CD4-positive, alpha-beta memory T cell (primary cell): Measurements from ENCODE around the gene GOLT1A. TPM values are rescaled to one million over a fixed set of nuclear protein-coding genes. Genes with fewer than 3 reads are reported as not detected.

Source experiments
- CTCF ChIA-PET: fragments of 350-600 bp; sonication (Branson Sonifier 250); formaldehyde crosslinking; loops from one replicate; lab custom pipeline; 2021; ENCODE audit warnings: inconsistent platforms; ENCODE audit not compliant: partially characterized antibody; lab: Charles Lee
- POLR2A ChIA-PET: fragments of 350-600 bp; sonication (Branson Sonifier 250); formaldehyde crosslinking; loops from one replicate; lab custom pipeline; 2021; ENCODE audit not compliant: partially characterized antibody; lab: Charles Lee
- DNase-seq, 5 donors: peaks; one replicate each; pipeline versions ENCODE4 v3.0.0 to v3.0.0-alpha.2; 2020 to 2022; ENCODE audit warnings: mixed read lengths in 1 of 5
- H3K27ac ChIP-seq: one replicate; pipeline ENCODE4 v1.7.0; 2013; ENCODE audit warnings: low read depth, low read length
- H3K27me3 ChIP-seq: 2 replicates; pipeline ENCODE4 v1.7.0; 2013; ENCODE audit warnings: mild to moderate bottlenecking, low read length, moderate library complexity; ENCODE audit not compliant: insufficient read depth
- H3K36me3 ChIP-seq: 2 replicates; pipeline ENCODE4 v1.7.0; 2013; ENCODE audit warnings: mild to moderate bottlenecking, low read length, moderate library complexity; ENCODE audit not compliant: insufficient read depth
- H3K4me1 ChIP-seq: 2 replicates; pipeline ENCODE4 v1.7.0; 2013; ENCODE audit warnings: mild to moderate bottlenecking, low read length, moderate library complexity; ENCODE audit not compliant: insufficient read depth
- H3K4me3 ChIP-seq, 2 donors: one replicate each; pipeline ENCODE4 v1.7.0; 2013; ENCODE audit warnings: low read length in 2 of 2, mild to moderate bottlenecking in 1 of 2
- H3K9me3 ChIP-seq, 2 donors: one replicate each; pipeline ENCODE4 v1.7.0; 2013; ENCODE audit warnings: low read length in 2 of 2, control low read depth in 1 of 2; ENCODE audit not compliant: control insufficient read depth in 1 of 2
- H3K27ac Mint-ChIP-seq, 7 donors: one replicate each; pipeline ENCODE4 v1.8.0; 2020 to 2021; ENCODE audit warnings: mixed read lengths in 7 of 7, mild to moderate bottlenecking in 6 of 7, inconsistent platforms in 3 of 7, moderate library complexity in 3 of 7
- H3K27me3 Mint-ChIP-seq, 2 donors: one replicate each; pipeline ENCODE4 v1.8.0; 2020 to 2021; ENCODE audit warnings: mixed read lengths in 2 of 2
- H3K36me3 Mint-ChIP-seq, 2 donors: one replicate each; pipeline ENCODE4 v1.8.0; 2020 to 2021; ENCODE audit warnings: mixed read lengths in 2 of 2, inconsistent platforms in 1 of 2, mild to moderate bottlenecking in 1 of 2
- H3K4me1 Mint-ChIP-seq, 4 donors: one replicate each; pipeline ENCODE4 v1.8.0; 2020 to 2021; ENCODE audit warnings: mixed read lengths in 4 of 4, mild to moderate bottlenecking in 1 of 4
- H3K4me3 Mint-ChIP-seq, 8 donors: one replicate each; pipeline ENCODE4 v1.8.0; 2020 to 2021; ENCODE audit warnings: mixed read lengths in 8 of 8, mild to moderate bottlenecking in 7 of 8, moderate library complexity in 6 of 8, inconsistent platforms in 3 of 8
- H3K9me3 Mint-ChIP-seq, 8 donors: one replicate each; pipeline ENCODE4 v1.8.0; 2020 to 2021; ENCODE audit warnings: mixed read lengths in 8 of 8, mild to moderate bottlenecking in 5 of 8, inconsistent platforms in 3 of 8, moderate library complexity in 1 of 8
- intact Hi-C: fragments of 100-400 bp; cut with micrococcal nuclease; formaldehyde crosslinking; loops from one replicate; pipeline ENCODE4 v1.15.1; 2023
- polyA plus RNA-seq, 2 donors: library from polyadenylated mRNA; unstranded; fragments of 300-500 nt; fragmentation: Illumina TruSeq; gene quantifications; one replicate each; pipeline ENCODE4 v1.2.3, GENCODE V29; 2021
- total RNA-seq, 2 experiments: library from RNA; stranded (reverse); gene quantifications; one replicate each; pipeline ENCODE4 v1.2.3, GENCODE V29; 2021

GOLT1A gene
- total and polyA plus RNA-seq, 4 experiments from 2014 or later, result 0.39 to 0.54 (median 0.41) TPM; not detected in 1

GRCh38 chr1:204216236-204216635 lies 2.4 kb upstream of the GOLT1A start:
- intact Hi-C loops, result no loop called here
- CTCF ChIA-PET, result interaction anchor here (3.1 kb wide), 2 partner anchors 10 to 146 kb away, joined by 18 to 21 read pairs; no protein-coding TSS in a partner anchor

GRCh38 chr1:204212715-204213114 lies 1.1 kb downstream of the GOLT1A start:
- H3K27ac Mint-ChIP-seq, result no peak overlapping the region
- H3K36me3 ChIP-seq, result no peaks in the 10 kb centered on the region

More at GRCh38 chr1:204216236-204216635, 2.4 kb upstream of the GOLT1A start:
- Mint-ChIP-seq H3K27ac (no peak overlapping the region), H3K9me3 (no peaks in the 10 kb centered on the region), H3K36me3 (no peaks in the 10 kb centered on the region), H3K4me3 (no peak overlapping the region), H3K27me3 (peaks cover 0 to 3% of the 10 kb centered on the region in 2 donors), H3K4me1 (peaks cover 6 to 9% (median 6%) of the 10 kb centered on the region in 4 donors)
- Histone ChIP-seq H3K27ac (no peak overlapping the region), H3K4me3 (no peak overlapping the region), H3K4me1 (peaks cover 11% of the 10 kb centered on the region), H3K36me3 (no peaks in the 10 kb centered on the region), H3K27me3 (no peaks in the 10 kb centered on the region), H3K9me3 (no peaks in the 10 kb centered on the region)
- POLR2A ChIA-PET, result no interaction called here
- DNase-seq, result no peak

GRCh38 chr1:204211046-204211445 lies 2.7 kb downstream of the GOLT1A start:
- H3K4me3 Mint-ChIP-seq, result no peak overlapping the region
- H3K27me3 Mint-ChIP-seq, result peaks cover 7 to 15% of the 10 kb centered on the region in 2 donors
- Histone ChIP-seq H3K27me3 (peaks cover 5% of the 10 kb centered on the region), H3K9me3 (no peaks in the 10 kb centered on the region), H3K4me1 (peaks cover 11% of the 10 kb centered on the region), H3K4me3 (no peak overlapping the region), H3K27ac (no peak overlapping the region), H3K36me3 (no peaks in the 10 kb centered on the region)
- H3K27ac Mint-ChIP-seq, result no peak overlapping the region
- no peak for DNase-seq
- no peaks in the 10 kb centered on the region for H3K36me3 Mint-ChIP-seq
- ChIA-PET POLR2A (no interaction called here), CTCF (no interaction called here)
- peaks cover 3 to 13% (median 8%) of the 10 kb centered on the region in 4 donors for H3K4me1 Mint-ChIP-seq
- no peaks in the 10 kb centered on the region for H3K9me3 Mint-ChIP-seq
- intact Hi-C loops, result no loop called here

More at GRCh38 chr1:204212715-204213114, 1.1 kb downstream of the GOLT1A start:
- H3K9me3 Mint-ChIP-seq, result no peaks in the 10 kb centered on the region
- POLR2A ChIA-PET, result no interaction called here
- H3K4me3 ChIP-seq, result no peak overlapping the region
- no peaks in the 10 kb centered on the region for H3K27me3 ChIP-seq
- intact Hi-C loops, result no loop called here
- CTCF ChIA-PET, result no interaction called here
- H3K4me1 ChIP-seq, result peaks cover 11% of the 10 kb centered on the region
- H3K27me3 Mint-ChIP-seq, result peaks cover under 1 to 4% of the 10 kb centered on the region in 2 donors
- H3K4me1 Mint-ChIP-seq, result peaks cover 3 to 9% (median 6%) of the 10 kb centered on the region in 4 donors
- H3K9me3 ChIP-seq, result no peaks in the 10 kb centered on the region
- no peak for DNase-seq
- no peak overlapping the region for H3K27ac ChIP-seq
- H3K4me3 Mint-ChIP-seq, result no peak overlapping the region
- H3K36me3 Mint-ChIP-seq, result no peaks in the 10 kb centered on the region

GRCh38 chr1:204207136-204207616 lies 6.6 kb downstream of the GOLT1A start:
- no peak overlapping the region for H3K27ac Mint-ChIP-seq
- no peaks in the 10 kb centered on the region for H3K9me3 Mint-ChIP-seq
- ChIA-PET POLR2A (no interaction called here), CTCF (interaction anchor here (0.6 to 4.4 kb wide), 25 partner anchors 9 to 965 kb away, joined by 3 to 35 read pairs (median 4); partner anchors contain the start of gene REN)
- Histone ChIP-seq H3K4me1 (no peaks in the 10 kb centered on the region), H3K27me3 (peaks cover 5% of the 10 kb centered on the region), H3K36me3 (no peaks in the 10 kb centered on the region), H3K4me3 (no peak overlapping the region), H3K27ac (no peak overlapping the region), H3K9me3 (no peaks in the 10 kb centered on the region)
- peaks cover 20 to 32% of the 10 kb centered on the region in 2 donors for H3K27me3 Mint-ChIP-seq
- peaks cover 0 to 4% (median 2%) of the 10 kb centered on the region in 4 donors for H3K4me1 Mint-ChIP-seq
- DNase-seq, result peak; percentile 50 to 61 (median 55)
- no peak overlapping the region for H3K4me3 Mint-ChIP-seq
- no peaks in the 10 kb centered on the region for H3K36me3 Mint-ChIP-seq
- intact Hi-C loops, result loop anchor here (1.0 kb wide), 3 partner anchors 45 to 346 kb away; partner anchors contain the start of gene SNRPE

GRCh38 chr1:204206121-204206520 lies 7.7 kb downstream of the GOLT1A start:
- no peak overlapping the region for H3K27ac ChIP-seq
- ChIA-PET CTCF (interaction anchor here (1.2 to 4.4 kb wide), 14 partner anchors 8 to 346 kb away, joined by 3 to 35 read pairs (median 6); partner anchors contain the start of genes KISS1 and REN), POLR2A (no interaction called here)
- H3K36me3 ChIP-seq, result no peaks in the 10 kb centered on the region
- peaks cover 5% of the 10 kb centered on the region for H3K27me3 ChIP-seq
- no peaks in the 10 kb centered on the region for H3K36me3 Mint-ChIP-seq
- no peak for DNase-seq
- peaks cover 21 to 32% of the 10 kb centered on the region in 2 donors for H3K27me3 Mint-ChIP-seq
- H3K9me3 Mint-ChIP-seq, result no peaks in the 10 kb centered on the region
- peaks cover 0 to 4% (median 2%) of the 10 kb centered on the region in 4 donors for H3K4me1 Mint-ChIP-seq
- intact Hi-C loops, result no loop called here
- no peak overlapping the region for H3K4me3 ChIP-seq
- H3K4me3 Mint-ChIP-seq, result no peak overlapping the region
- H3K27ac Mint-ChIP-seq, result no peak overlapping the region
- no peaks in the 10 kb centered on the region for H3K4me1 ChIP-seq
- H3K9me3 ChIP-seq, result no peaks in the 10 kb centered on the region

- Histone ChIP-seq H3K27ac (no peak overlapping the region), H3K9me3 (no peaks in the 10 kb centered on the region), H3K36me3 (no peaks in the 10 kb centered on the region), H3K27me3 (peaks cover 5% of the 10 kb centered on the region), H3K4me1 (no peaks in the 10 kb centered on the region), H3K4me3 (no peak overlapping the region)
- no peak overlapping the region for H3K4me3 Mint-ChIP-seq
- CTCF ChIA-PET, result interaction anchor here (1.2 to 4.4 kb wide), 9 partner anchors 7 to 345 kb away, joined by 3 to 35 read pairs (median 14); partner anchors contain the start of genes KISS1 and REN
- no peak overlapping the region for H3K27ac Mint-ChIP-seq
- H3K9me3 Mint-ChIP-seq, result no peaks in the 10 kb centered on the region
- intact Hi-C loops, result no loop called here
- POLR2A ChIA-PET, result no interaction called here
- H3K4me1 Mint-ChIP-seq, result peaks cover 0 to 4% (median 2%) of the 10 kb centered on the region in 4 donors
- no peak for DNase-seq
- H3K36me3 Mint-ChIP-seq, result no peaks in the 10 kb centered on the region
- peaks cover 21 to 36% of the 10 kb centered on the region in 2 donors for H3K27me3 Mint-ChIP-seq
Observed at GRCh38 chr1:204205486-204205885, 8.3 kb downstream of the GOLT1A start.

GRCh38 chr1:204204944-204205343 lies 8.8 kb downstream of the GOLT1A start:
- no peak for DNase-seq
- intact Hi-C loops, result no loop called here
- H3K36me3 Mint-ChIP-seq, result no peaks in the 10 kb centered on the region

More at GRCh38 chr1:204204944-204205343, 8.8 kb downstream of the GOLT1A start:
- no peaks in the 10 kb centered on the region for H3K4me1 ChIP-seq
- H3K4me1 Mint-ChIP-seq, result peaks cover 0 to 4% (median 2%) of the 10 kb centered on the region in 4 donors
- H3K27me3 ChIP-seq, result peaks cover 5% of the 10 kb centered on the region
- peaks cover 22 to 36% of the 10 kb centered on the region in 2 donors for H3K27me3 Mint-ChIP-seq
- H3K9me3 ChIP-seq, result no peaks in the 10 kb centered on the region
- no peak overlapping the region for H3K4me3 ChIP-seq
- H3K27ac Mint-ChIP-seq, result peak overlapping the region in 1 of 7 donors; percentile 51
- no peaks in the 10 kb centered on the region for H3K36me3 ChIP-seq
- no peak overlapping the region for H3K27ac ChIP-seq
- ChIA-PET POLR2A (no interaction called here), CTCF (interaction anchor here (1.2 to 4.4 kb wide), 6 partner anchors 9 to 345 kb away, joined by 3 to 35 read pairs (median 12); partner anchors contain the start of gene KISS1)
- H3K9me3 Mint-ChIP-seq, result no peaks in the 10 kb centered on the region
- H3K4me3 Mint-ChIP-seq, result no peak overlapping the region
